ENCODE measurements around the gene EBP.

EBP gene

GRCh38 chrX:48475296-48475695, 46.3 kb upstream of the EBP start:
- TF ChIP-seq CTCF (IDR thresholded peaks at IDR 0.05; ENCODE audit: control extremely low read depth, extremely low read depth, low read depth, missing control alignments), result no peak
- DNase-seq (ENCODE audit: extremely low spot score), result no peak
- POLR2A ChIA-PET, result no interaction called here
- CTCF ChIA-PET, result interaction anchor here (1.1 to 1.3 kb wide), 2 partner anchors 12 to 18 kb away, joined by 3 read pairs; no protein-coding TSS in a partner anchor

- ChIA-PET POLR2A (no interaction called here), CTCF (interaction anchor here (1.3 kb wide), 2 partner anchors 10 to 18 kb away, joined by 3 read pairs; no protein-coding TSS in a partner anchor)
- no peak for TF ChIP-seq CTCF (IDR thresholded peaks at IDR 0.05; ENCODE audit: control extremely low read depth, extremely low read depth, low read depth, missing control alignments)
- DNase-seq (ENCODE audit: extremely low spot score), result peak; percentile 85
These were observed 45.6 kb upstream of the EBP start, which contains the start of gene FTSJ1 for GRCh38 chrX:48475774-48476577. TSS of gene FTSJ1 (plus strand) at chrX:48476199. CDS start at chrX:48478048, 1,849 bp downstream.

- POLR2A ChIA-PET, result no interaction called here
- CTCF ChIA-PET, result interaction anchor here (1.3 kb wide), 1 partner anchor 11 kb away, joined by 3 read pairs; no protein-coding TSS in a partner anchor
- TF ChIP-seq CTCF (IDR thresholded peaks at IDR 0.05; ENCODE audit: control extremely low read depth, extremely low read depth, low read depth, missing control alignments), result no peak
- no peak for DNase-seq (ENCODE audit: extremely low spot score)
These were observed 44.7 kb upstream of the EBP start for GRCh38 chrX:48476919-48477318.

- DNase-seq (ENCODE audit: extremely low spot score), result no peak
- CTCF ChIA-PET, result no interaction called here
- POLR2A ChIA-PET, result no interaction called here
- TF ChIP-seq CTCF (IDR thresholded peaks at IDR 0.05; ENCODE audit: control extremely low read depth, extremely low read depth, low read depth, missing control alignments), result no peak
These were observed 43.5 kb upstream of the EBP start for GRCh38 chrX:48477960-48478755.

GRCh38 chrX:48478806-48479205, 42.8 kb upstream of the EBP start:
- no peak for TF ChIP-seq CTCF (IDR thresholded peaks at IDR 0.05; ENCODE audit: control extremely low read depth, extremely low read depth, low read depth, missing control alignments)
- no peak for DNase-seq (ENCODE audit: extremely low spot score)
- CTCF ChIA-PET, result no interaction called here
- POLR2A ChIA-PET, result no interaction called here

- no peak for TF ChIP-seq CTCF (IDR thresholded peaks at IDR 0.05; ENCODE audit: control extremely low read depth, extremely low read depth, low read depth, missing control alignments)
- POLR2A ChIA-PET, result no interaction called here
- CTCF ChIA-PET, result no interaction called here
These were observed 41.5 kb upstream of the EBP start for GRCh38 chrX:48480142-48480541.

More at GRCh38 chrX:48480142-48480541, 41.5 kb upstream of the EBP start:
- no peak for DNase-seq (ENCODE audit: extremely low spot score)

All from GM10248 (cell line).